22Rv1 (cell line): ENCODE data around the gene ZIC4.

ENCODE experiments used
- H3K27ac ChIP-seq: fragments of 450-650 bp; 2 replicates; pipeline ENCODE4 v1.5.1; 2017
- ZFX ChIP-seq: fragments of 450-650 bp; IDR thresholded peaks from 2 replicates; pipeline ENCODE4 v1.6.1; 2017; ENCODE audit warnings: antibody characterized with exemption, borderline replicate concordance
- TF ChIP-seq, protein P1 (sequence below): fragments of 450-650 bp; IDR thresholded peaks from 2 replicates; pipeline ENCODE4 v1.5.1; 2017; ENCODE audit warnings: mild to moderate bottlenecking

The ZIC4 gene

DNA sequence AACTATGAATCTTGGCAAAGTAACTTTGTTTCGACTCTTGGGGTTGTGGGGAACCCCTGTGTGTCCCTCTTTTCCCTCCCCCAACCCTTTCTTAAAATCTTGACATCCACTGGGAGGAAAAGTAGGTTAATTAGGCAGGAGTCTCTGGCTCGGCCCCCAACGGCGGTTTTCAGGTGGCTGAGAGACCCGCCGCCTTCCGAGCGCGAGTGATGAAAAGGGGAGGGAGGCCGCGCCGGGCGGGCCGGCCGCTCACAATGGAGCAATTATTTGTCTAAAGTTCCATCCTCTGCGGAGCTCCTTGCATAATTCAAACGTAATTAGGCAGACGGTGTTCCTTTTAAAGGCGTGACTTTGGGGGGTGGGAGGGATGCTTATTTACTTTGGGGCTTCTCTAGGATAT, 51.7 kb downstream of the ZIC4 start:
- no peak for TF ChIP-seq ZFX
- TF ChIP-seq, protein P1, sequence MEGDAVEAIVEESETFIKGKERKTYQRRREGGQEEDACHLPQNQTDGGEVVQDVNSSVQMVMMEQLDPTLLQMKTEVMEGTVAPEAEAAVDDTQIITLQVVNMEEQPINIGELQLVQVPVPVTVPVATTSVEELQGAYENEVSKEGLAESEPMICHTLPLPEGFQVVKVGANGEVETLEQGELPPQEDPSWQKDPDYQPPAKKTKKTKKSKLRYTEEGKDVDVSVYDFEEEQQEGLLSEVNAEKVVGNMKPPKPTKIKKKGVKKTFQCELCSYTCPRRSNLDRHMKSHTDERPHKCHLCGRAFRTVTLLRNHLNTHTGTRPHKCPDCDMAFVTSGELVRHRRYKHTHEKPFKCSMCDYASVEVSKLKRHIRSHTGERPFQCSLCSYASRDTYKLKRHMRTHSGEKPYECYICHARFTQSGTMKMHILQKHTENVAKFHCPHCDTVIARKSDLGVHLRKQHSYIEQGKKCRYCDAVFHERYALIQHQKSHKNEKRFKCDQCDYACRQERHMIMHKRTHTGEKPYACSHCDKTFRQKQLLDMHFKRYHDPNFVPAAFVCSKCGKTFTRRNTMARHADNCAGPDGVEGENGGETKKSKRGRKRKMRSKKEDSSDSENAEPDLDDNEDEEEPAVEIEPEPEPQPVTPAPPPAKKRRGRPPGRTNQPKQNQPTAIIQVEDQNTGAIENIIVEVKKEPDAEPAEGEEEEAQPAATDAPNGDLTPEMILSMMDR: no peak
- no peak overlapping the region for H3K27ac ChIP-seq

DNA sequence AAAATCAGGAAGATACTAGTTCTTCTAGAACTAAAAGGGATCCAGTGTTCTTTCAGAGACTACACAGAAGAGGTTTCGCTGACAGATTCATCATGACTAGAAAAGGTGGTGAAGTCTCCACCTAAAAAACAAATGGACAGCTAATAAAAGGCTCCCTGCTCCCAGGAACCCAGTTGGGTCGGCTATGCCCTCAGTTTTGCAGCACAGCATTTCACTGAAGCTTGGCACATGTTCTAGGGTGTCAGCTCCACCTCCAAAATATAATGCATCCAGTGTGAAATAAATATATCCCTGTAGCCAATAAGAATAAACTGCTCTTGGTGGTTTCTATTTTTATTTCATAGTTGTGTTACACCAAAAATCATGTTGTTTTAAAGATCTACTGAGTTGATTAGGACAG, 55.0 kb downstream of the ZIC4 start:
- no peak overlapping the region for H3K27ac ChIP-seq
- no peak for TF ChIP-seq ZFX
- TF ChIP-seq, protein P1: no peak

DNA sequence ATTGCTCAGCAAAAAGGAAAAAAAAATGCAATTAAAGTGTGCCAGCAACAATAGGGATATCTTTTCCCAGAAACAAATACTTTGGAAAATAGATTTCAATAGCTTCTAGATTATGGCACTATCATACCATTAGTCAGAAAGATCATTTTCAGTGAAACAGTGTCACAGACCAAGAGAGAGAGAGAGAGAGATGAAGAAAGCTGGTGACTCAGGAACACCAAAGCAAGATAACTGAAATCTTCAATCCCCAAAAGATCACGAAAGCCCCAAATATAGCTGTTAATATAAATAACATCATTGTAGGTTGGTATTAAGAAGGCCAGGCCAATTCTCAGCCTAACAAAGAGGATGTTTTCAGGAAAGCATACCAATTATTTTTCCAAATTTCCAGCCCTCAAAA, 57.4 kb downstream of the ZIC4 start:
- no peak for TF ChIP-seq ZFX
- TF ChIP-seq, protein P1: no peak
- no peak overlapping the region for H3K27ac ChIP-seq

DNA sequence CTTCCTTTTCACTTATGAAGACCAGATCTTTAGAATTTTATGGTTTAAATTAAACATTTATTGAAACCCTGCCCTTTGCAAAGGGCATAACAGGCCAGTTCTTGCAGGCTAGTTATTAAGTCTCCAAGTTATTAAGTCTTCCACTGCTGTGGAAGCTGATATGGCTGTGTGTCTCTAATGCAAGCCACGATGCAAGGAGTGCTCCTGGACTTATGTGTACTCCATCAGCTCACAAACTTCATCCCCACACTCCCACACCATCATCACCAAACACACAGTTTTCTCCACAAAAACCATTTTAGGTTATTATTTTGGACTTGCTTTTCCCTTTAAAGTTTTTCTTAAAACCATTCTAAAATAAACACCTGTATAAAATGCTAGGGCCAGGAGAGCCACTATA, 62.4 kb downstream of the ZIC4 start:
- TF ChIP-seq ZFX: no peak
- TF ChIP-seq, protein P1: no peak
- H3K27ac ChIP-seq: no peak overlapping the region

DNA sequence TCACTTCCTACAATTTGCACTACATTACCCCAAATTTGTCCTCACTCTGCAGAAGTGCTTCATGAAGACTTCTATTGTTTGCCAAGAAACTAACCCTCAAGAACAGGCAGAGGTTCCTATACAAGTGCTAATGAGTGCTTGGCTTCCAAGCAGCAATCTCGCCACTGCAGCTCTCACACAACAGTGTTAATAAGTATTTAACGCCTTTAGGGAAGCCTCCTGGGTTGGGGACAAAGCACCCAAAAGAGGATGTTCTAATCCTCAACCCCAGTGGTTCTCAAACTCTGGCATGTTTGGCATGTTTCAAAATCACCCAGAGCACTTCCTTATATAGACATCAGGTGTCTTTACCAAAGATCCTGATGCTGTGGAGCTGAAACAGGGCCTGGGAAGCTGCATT, 64.6 kb downstream of the ZIC4 start:
- TF ChIP-seq ZFX: no peak
- TF ChIP-seq, protein P1: no peak
- no peak overlapping the region for H3K27ac ChIP-seq

DNA sequence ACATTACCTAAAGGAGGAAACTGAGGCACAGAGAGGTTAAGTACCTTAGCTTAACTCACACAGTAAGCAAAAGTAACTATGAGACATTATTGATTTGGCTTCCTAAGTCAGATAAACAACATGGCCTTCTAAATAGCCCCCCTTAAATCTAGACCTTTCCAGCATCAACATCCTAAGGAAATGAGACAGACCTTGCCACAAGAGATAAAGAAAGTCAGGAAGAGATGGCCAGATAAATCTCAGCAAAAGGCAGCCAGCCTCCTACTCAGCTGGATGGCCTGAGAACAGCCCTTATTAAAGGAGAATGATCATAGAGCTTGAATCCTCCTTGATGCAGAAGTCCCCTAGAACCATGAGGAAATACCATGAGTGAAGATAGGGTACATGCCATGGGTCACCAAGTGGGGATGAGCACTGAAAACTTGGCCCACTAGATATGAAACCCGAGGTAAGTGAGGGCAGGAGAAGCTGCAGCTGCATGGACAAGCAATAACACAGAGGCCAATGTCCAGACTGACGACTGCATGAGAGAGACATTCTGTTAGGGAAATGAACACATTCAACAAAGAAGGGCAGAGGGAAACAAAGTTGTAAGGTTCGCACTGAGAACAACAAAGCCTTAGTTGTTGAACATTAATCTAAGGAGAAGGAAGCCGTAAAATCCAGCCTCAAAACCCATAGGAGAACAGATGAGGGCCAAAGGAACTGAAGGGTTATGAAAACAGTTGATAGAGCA, 69.6 kb downstream of the ZIC4 start:
- TF ChIP-seq, protein P1: no peak
- no peak for TF ChIP-seq ZFX

More for the DNA sequence above, 69.6 kb downstream of the ZIC4 start:
- H3K27ac ChIP-seq: no peak overlapping the region
